ENCODE results near the gene ORAI3.

DNA sequence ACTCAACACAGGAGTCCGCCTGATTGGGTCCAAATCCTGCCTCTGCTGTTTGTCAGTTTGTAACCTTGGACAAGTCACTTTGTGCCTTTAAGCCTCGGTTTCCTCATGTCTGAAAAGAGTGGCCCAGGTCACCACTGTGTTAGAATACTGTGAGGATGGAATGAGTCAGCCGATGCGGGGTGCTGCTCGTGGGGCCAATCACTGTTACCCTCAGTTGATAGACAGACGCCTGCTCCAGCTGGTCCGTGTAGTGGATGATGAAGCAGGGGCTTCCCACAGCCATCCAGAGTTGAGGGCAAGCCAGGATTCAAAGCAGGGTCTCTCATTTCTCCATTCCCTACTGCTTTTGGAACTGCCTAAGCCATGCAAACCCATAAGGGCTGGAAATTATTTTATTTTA, 19.7 kb upstream of the ORAI3 start:
- TF ChIP-seq POLR2AphosphoS5 (IDR thresholded peaks at IDR 0.05) (no peak), EP300 (IDR thresholded peaks at IDR 0.05) (no peak), POLR2A (IDR thresholded peaks at IDR 0.05) (no peak)
- TF ChIP-seq, protein P1, sequence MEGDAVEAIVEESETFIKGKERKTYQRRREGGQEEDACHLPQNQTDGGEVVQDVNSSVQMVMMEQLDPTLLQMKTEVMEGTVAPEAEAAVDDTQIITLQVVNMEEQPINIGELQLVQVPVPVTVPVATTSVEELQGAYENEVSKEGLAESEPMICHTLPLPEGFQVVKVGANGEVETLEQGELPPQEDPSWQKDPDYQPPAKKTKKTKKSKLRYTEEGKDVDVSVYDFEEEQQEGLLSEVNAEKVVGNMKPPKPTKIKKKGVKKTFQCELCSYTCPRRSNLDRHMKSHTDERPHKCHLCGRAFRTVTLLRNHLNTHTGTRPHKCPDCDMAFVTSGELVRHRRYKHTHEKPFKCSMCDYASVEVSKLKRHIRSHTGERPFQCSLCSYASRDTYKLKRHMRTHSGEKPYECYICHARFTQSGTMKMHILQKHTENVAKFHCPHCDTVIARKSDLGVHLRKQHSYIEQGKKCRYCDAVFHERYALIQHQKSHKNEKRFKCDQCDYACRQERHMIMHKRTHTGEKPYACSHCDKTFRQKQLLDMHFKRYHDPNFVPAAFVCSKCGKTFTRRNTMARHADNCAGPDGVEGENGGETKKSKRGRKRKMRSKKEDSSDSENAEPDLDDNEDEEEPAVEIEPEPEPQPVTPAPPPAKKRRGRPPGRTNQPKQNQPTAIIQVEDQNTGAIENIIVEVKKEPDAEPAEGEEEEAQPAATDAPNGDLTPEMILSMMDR (IDR thresholded peaks at IDR 0.05), result no peak
